ENCODE measurements around the gene RIN1.

DNA sequence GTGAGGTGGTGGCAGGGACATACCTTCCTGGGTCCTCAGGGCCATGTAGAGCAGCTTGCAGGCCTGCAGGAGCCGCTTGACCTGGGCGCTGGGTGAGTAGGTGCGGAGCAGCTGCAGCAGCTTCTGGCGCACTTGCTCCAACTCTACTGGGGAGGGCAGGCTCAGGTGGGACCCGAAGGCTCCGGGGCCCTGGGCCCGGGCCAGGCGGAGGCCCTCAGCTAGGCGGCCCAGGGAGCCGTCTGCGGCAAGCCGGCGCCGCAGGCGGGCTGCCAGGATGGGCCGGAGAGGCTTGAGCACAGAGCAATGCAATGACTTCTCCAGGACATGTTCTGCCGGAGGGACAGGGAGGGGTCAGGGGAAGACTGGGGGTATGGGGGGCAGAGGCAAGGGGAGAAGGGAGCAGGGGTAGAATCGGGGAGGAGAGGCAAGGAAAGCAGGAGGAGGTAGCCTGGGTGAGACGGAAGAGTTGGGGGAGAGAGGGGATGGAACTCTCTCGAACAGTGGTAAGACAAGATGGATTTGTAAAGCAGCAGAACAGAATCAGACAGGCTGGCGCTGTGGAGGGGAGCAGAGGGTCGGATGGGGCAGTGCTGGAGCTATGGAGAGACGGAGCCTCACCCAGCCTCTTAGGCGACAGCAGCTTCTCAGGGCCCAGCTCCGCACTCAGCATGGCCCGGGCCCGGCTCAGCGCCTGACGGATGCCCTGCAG, 2.2 kb downstream of the RIN1 start:
- TF ChIP-seq CTCF (IDR thresholded peaks at IDR 0.05) = no peak
- TF ChIP-seq POLR2A (IDR thresholded peaks at IDR 0.05) = no peak

Data from heart left ventricle (tissue), 13 donors.